GM10266 (cell line): ENCODE data around the gene ARHGAP8.

ENCODE experiments used
- DNase-seq: peaks from one replicate; pipeline ENCODE4 v3.0.0; 2012; ENCODE audit errors: extremely low spot score
- CTCF ChIP-seq: IDR thresholded peaks from 2 replicates; pipeline ENCODE4 v1.5.1; 2012; ENCODE audit warnings: mild to moderate bottlenecking, low read depth; ENCODE audit not compliant: control insufficient read depth, insufficient read depth; ENCODE audit errors: missing control alignments

The ARHGAP8 gene

GRCh38 chr22:44775862-44776261 is 23.5 kb downstream of the ARHGAP8 start:
- no peak for DNase-seq
- no peak for TF ChIP-seq CTCF

DNA sequence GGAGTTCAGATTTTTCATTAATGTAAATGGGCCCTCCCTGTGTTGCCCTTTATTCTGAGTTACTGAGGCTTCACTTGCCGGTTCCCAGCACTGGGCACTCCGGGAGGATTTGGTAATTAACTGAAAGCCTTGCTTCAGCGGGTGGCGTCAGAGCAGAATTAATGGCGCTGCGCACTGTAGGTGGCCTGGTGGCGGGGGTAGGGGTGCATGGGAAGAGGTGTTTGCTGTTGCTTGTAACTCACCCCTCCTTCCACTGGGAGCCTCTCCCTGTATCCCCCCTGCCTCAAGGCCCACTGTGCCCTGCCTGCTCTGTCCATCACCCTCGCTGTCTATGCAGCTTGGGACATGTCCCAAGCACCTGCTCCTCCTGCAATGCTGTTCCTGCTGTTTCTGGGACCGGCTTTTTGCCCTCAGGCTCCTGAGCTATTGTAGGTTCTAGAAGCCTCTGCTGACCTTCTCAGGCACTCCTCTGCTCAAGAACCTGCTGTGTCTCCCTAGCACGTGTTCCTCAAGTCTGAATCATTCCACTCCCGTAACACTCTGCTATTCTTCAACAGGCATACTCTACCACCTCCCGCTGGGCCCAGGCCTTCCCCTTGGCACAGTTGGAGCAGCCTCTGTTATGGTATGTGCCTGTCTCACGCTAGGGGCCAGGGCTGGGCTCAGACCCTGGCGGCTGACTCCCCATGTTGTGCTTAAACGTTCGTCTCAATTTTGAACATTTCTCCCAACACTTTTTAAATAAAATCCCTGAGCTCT is 24.4 kb downstream of the ARHGAP8 start:
- no peak for TF ChIP-seq CTCF
- no peak for DNase-seq

- no peak for DNase-seq
- no peak for TF ChIP-seq CTCF
Observed at GRCh38 chr22:44777364-44777755, 25.0 kb downstream of the ARHGAP8 start.

DNA sequence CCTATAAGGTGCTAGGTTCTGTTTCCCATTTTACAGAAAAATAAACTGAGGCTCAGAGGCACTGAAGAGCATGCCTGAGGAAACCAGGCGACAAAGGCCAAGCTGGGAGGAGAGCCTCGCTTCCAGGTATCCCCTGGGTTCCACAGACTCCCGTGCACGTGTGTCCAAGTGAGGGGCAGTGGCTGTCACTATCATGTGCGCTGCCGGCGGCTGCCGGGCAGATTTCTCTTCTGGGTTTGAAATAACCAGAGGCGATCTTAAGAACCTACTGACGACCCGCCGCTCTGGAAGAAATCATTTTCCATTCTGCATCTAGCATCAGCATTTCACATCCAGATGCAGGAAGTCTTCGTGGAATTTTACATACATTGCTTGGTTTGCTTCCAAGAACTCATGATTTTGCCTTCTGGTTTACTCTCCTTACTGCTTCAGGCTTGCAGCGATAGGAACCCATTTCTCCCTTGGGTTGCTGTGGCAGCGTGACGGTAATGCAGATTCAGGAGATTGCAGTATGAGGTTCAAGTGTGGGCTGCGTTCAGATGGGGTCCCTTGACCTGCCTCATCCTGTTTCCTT is 28.6 kb downstream of the ARHGAP8 start:
- no peak for TF ChIP-seq CTCF
- DNase-seq, result no peak

DNA sequence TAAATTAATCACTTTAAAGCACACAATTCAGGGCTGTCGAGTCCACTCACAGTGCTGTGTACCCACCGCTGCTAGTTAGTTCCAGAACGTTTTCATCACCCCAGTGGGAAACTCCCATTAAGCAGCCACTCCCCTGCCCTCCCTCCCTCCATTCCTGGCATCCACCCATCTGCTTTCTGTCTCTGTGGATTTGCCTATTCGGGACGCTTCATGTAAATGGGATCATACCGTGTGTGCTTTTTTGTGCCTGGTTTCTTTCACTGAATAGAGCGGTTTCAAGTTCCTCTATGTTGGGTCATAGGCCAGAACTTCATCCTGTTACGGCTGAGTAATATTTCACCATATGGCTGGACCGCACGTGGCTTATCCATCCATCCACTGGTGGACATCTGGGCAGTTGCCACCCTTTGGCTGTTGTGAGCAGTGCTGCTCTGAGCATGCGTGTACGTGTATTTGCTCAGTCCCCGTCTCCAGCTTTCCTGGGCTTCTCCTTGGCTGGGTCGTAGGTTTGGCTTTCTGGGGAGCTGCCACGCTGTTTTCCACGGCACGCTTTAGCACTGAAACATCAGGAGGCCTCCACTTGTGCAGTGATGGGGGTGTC is 30.1 kb downstream of the ARHGAP8 start:
- no peak for DNase-seq
- TF ChIP-seq CTCF, result no peak

- no peak for TF ChIP-seq CTCF
- no peak for DNase-seq
Observed at GRCh38 chr22:44783091-44783490, 30.7 kb downstream of the ARHGAP8 start.

DNA sequence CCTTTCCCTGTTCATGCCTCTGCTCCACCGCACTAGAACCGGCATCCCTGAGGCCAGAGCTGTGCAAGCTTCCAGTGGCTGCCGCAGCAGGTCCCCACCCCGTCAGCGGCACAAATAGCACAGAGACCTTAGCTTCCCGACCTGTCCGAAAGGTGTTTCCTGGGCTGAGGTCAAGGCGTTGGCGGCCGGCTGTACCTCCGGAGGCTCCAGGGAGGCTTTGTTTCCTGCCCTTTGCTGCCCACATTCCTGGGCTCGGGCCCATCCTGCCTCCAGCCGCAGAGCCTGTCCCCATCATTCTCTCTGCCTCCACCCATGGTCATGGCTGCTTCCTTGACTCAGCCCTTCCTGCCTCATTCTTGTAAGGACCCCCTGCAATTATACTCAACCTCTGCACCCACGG is 31.2 kb downstream of the ARHGAP8 start:
- no peak for DNase-seq
- no peak for TF ChIP-seq CTCF
